ENCODE measurements around the gene SLC24A1.

GRCh38 chr15:65666257-65666656, 44.5 kb downstream of the SLC24A1 start:
- no peak for TF ChIP-seq CTCF (IDR thresholded peaks at IDR 0.05; ENCODE audit: borderline replicate concordance, extremely low read depth, low read length, poor library complexity, severe bottlenecking)
- no peak for TF ChIP-seq EZH2 (IDR thresholded peaks at IDR 0.05; ENCODE audit: borderline replicate concordance, low read depth, low read length, severe bottlenecking)

Measured in DND-41 (cell line).